ENCODE measurements around the gene MORN1. TPM values are rescaled to one million over a fixed set of nuclear protein-coding genes. Genes with fewer than 3 reads are reported as not detected.

MORN1 gene
- total and polyA plus RNA-seq, 9 of the 15 experiments (the other 6 are each of a cell fraction or from before 2014, with no cell fraction given) = 0.24 to 9.3 (median 4.2) TPM

DNA sequence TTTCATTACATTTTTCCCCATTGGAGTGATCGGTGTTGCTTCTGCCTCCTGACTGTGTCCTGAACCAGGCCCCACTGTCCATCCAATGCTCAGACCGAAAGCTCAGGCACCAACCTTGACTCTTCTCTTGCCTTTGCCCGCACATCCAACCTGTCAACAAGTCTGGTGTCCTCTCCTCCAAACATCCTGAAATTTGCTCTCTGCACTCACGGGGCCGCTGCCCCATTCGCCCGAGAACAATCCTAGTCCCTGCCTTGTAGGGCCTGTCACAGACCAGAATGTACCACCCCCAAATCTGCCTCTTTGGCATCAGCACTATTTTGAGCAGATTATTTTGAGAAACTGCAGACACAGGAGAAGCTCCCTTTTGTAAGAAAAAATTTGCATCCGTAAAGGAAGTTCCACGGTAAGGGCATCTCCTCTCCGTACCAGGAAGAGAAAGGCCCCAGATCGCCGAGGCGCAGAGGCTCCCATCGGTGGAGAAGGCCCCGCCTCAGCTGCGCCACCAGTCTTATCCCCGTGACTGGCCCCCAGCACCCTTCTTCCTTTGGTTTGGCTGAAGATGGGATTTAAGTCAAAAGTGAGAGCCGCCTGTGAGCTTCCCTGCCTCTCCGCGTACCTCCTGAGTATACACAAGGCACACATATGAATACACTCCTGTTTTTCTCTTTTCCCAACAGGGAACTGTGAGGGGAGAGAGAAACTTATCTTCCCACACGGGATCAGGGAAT is 7.1 kb downstream of the MORN1 start (continued):
- TF ChIP-seq NCOA6 (IDR thresholded peaks at IDR 0.05) (no peak), NR2F6 (CRISPR knock-in tag; IDR thresholded peaks at IDR 0.05) (no peak), ILF3 (IDR thresholded peaks at IDR 0.05; ENCODE audit: borderline replicate concordance) (no peak)
- TF ChIP-seq, protein P1, sequence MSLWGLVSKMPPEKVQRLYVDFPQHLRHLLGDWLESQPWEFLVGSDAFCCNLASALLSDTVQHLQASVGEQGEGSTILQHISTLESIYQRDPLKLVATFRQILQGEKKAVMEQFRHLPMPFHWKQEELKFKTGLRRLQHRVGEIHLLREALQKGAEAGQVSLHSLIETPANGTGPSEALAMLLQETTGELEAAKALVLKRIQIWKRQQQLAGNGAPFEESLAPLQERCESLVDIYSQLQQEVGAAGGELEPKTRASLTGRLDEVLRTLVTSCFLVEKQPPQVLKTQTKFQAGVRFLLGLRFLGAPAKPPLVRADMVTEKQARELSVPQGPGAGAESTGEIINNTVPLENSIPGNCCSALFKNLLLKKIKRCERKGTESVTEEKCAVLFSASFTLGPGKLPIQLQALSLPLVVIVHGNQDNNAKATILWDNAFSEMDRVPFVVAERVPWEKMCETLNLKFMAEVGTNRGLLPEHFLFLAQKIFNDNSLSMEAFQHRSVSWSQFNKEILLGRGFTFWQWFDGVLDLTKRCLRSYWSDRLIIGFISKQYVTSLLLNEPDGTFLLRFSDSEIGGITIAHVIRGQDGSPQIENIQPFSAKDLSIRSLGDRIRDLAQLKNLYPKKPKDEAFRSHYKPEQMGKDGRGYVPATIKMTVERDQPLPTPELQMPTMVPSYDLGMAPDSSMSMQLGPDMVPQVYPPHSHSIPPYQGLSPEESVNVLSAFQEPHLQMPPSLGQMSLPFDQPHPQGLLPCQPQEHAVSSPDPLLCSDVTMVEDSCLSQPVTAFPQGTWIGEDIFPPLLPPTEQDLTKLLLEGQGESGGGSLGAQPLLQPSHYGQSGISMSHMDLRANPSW (CRISPR knock-in tag; IDR thresholded peaks at IDR 0.05) = no peak

DNA sequence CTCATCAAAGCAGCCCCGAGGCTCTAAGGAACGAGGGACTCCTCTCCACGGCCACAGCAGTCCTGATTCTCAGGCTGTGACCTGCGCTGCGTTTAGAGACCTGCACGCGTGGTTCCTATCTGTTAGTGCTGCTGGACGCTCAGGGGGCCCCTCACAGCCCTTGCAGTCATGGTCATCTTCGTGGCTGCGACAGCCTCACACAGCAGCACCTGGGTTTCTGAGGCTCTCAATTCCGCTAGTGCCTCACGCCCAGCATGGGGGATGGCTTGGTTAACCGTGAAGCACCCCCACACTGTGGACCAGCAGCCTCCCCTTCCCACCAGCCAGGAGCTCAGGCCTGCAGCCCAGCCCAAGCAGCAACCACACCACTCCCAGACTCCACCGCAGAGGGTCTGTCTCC is 7.8 kb downstream of the MORN1 start:
- ATAC-seq (no peak), DNase-seq (ENCODE audit: extremely low read depth in 1 of 4, low spot score in 3 of 4) (no peak), FAIRE-seq (peak; percentile 49)
- BruUV-seq (replicated peaks) = no TSS peak
- no peaks in the 10 kb centered on the region for H3K9me3 ChIP-seq (replicated peaks; ENCODE audit: control insufficient read depth, insufficient read depth, low read depth, low read length)
- POLR2A ChIA-PET = interaction anchor here (0.6 to 1.4 kb wide), 3 partner anchors 189 to 367 kb away, joined by 3 to 4 read pairs (median 3); partner anchors contain the start of gene FAAP20
- H4K20me1 ChIP-seq (replicated peaks; ENCODE audit: control insufficient read depth, insufficient read depth, low read length) = peaks cover 20% of the 10 kb centered on the region
- TF ChIP-seq POLR2G (IDR thresholded peaks at IDR 0.05; ENCODE audit: low read depth, low read length) (peak; percentile 48; the same call in 1 of the 2 replicates), HNRNPLL (IDR thresholded peaks at IDR 0.05; ENCODE audit: low read depth, low read length, poor library complexity, severe bottlenecking) (no peak)
- no peak overlapping the region for H3K27ac ChIP-seq (ENCODE audit: extremely low read depth, low read depth, low read length)
- H3K9me1 ChIP-seq (ENCODE audit: control insufficient read depth, insufficient read depth, low read length) = no peaks in the 10 kb centered on the region
- no peaks in the 10 kb centered on the region for H3K79me2 ChIP-seq (ENCODE audit: control insufficient read depth, insufficient read depth, low read length)
- intact Hi-C loops (cut with micrococcal nuclease) = no loop called here
- peak overlapping the region in 1 of 2 experiments; percentile 63; a peak in 1 of 4 replicates for H3K9ac ChIP-seq (ENCODE audit: insufficient read depth in 1 of 2, low read depth in 2 of 2, low read length in 2 of 2)
- no peak overlapping the region for H3K4me3 ChIP-seq
- H3K4me2 ChIP-seq (ENCODE audit: insufficient read depth, low read length) = no peak overlapping the region
- H3K4me1 ChIP-seq (replicated peaks in 1 of 2; ENCODE audit: control insufficient read depth in 2 of 2, insufficient read depth in 2 of 2, low read length in 2 of 2) = peaks cover 0 to 41% of the 10 kb centered on the region in 2 experiments; a peak in 2 of 5 replicates
- in situ Hi-C loops (cut with MboI) = no loop called here
- CTCF ChIA-PET (ENCODE audit: low intra/inter-chr PET ratio) = interaction anchor here (1.7 kb wide), 1 partner anchor 209 kb away, joined by 7 read pairs; no protein-coding TSS in a partner anchor
- 13% methylated on average over 14 of the region's 14 CpGs for WGBS (ENCODE audit: insufficient coverage, low coverage, missing lambda C conversion rate)
- peaks cover 5 to 31% of the 10 kb centered on the region in 2 experiments; a peak in 4 of 5 replicates for H3K27me3 ChIP-seq (ENCODE audit: control insufficient read depth in 2 of 2, insufficient read depth in 2 of 2, low read length in 2 of 2)
- peaks cover 4% of the 10 kb centered on the region; the same call in 1 of the 3 replicates for H3K36me3 ChIP-seq (ENCODE audit: control insufficient read depth, insufficient read depth, low read length)
- H2AFZ ChIP-seq (ENCODE audit: low read depth, low read length) = no peak overlapping the region

Data from K562 (cell line).